Measurements from ENCODE around the gene OSTF1.
A peak's percentile ranks its signal among the peaks of the same experiment; 100 is the strongest.

The OSTF1 gene

GRCh38 chr9:75109210-75109839 lies 21.0 kb downstream of the OSTF1 start:
- FAIRE-seq, result no peak
- DNase-seq (ENCODE audit: insufficient read length, low spot score), result no peak
- TF ChIP-seq POU2F2 (IDR thresholded peaks at IDR 0.05; ENCODE audit: low read depth, low read length) (no peak), TAF1 (IDR thresholded peaks at IDR 0.05; ENCODE audit: low read depth, low read length) (no peak), POLR2AphosphoS5 (IDR thresholded peaks at IDR 0.05; ENCODE audit: low read depth, low read length) (no peak), PAX5 (IDR thresholded peaks at IDR 0.05; ENCODE audit: insufficient read depth, low read length, severe bottlenecking) (no peak), SPI1 (IDR thresholded peaks at IDR 0.05; ENCODE audit: low read depth, low read length) (no peak), POLR2A (IDR thresholded peaks at IDR 0.05; ENCODE audit: low read depth, low read length) (no peak)

GRCh38 chr9:75111019-75111622 lies 22.8 kb downstream of the OSTF1 start:
- DNase-seq (ENCODE audit: insufficient read length, low spot score) (no peak), FAIRE-seq (no peak)

GRCh38 chr9:75112789-75113188 lies 24.5 kb downstream of the OSTF1 start:
- FAIRE-seq, result no peak
- TF ChIP-seq PAX5 (IDR thresholded peaks at IDR 0.05; ENCODE audit: insufficient read depth, low read length, severe bottlenecking) (no peak), SPI1 (IDR thresholded peaks at IDR 0.05; ENCODE audit: low read depth, low read length) (no peak), TAF1 (IDR thresholded peaks at IDR 0.05; ENCODE audit: low read depth, low read length) (no peak), POLR2A (IDR thresholded peaks at IDR 0.05; ENCODE audit: low read depth, low read length) (no peak), POLR2AphosphoS5 (IDR thresholded peaks at IDR 0.05; ENCODE audit: low read depth, low read length) (no peak), POU2F2 (IDR thresholded peaks at IDR 0.05; ENCODE audit: low read depth, low read length) (no peak)
- no peak for DNase-seq (ENCODE audit: insufficient read length, low spot score)

More at GRCh38 chr9:75111019-75111622, 22.8 kb downstream of the OSTF1 start:
- no peak for TF ChIP-seq POU2F2 (IDR thresholded peaks at IDR 0.05; ENCODE audit: low read depth, low read length)
- TF ChIP-seq TAF1 (IDR thresholded peaks at IDR 0.05; ENCODE audit: low read depth, low read length), result no peak
- no peak for TF ChIP-seq POLR2AphosphoS5 (IDR thresholded peaks at IDR 0.05; ENCODE audit: low read depth, low read length)

GRCh38 chr9:75116306-75116705 lies 28.0 kb downstream of the OSTF1 start:
- TF ChIP-seq PAX5 (IDR thresholded peaks at IDR 0.05; ENCODE audit: insufficient read depth, low read length, severe bottlenecking) (no peak), POLR2A (IDR thresholded peaks at IDR 0.05; ENCODE audit: low read depth, low read length) (no peak), SPI1 (IDR thresholded peaks at IDR 0.05; ENCODE audit: low read depth, low read length) (no peak)
- FAIRE-seq (no peak), DNase-seq (ENCODE audit: insufficient read length, low spot score) (no peak)

GRCh38 chr9:75117564-75117963 lies 29.2 kb downstream of the OSTF1 start:
- DNase-seq (ENCODE audit: insufficient read length, low spot score) (no peak), FAIRE-seq (no peak)
- TF ChIP-seq POU2F2 (IDR thresholded peaks at IDR 0.05; ENCODE audit: low read depth, low read length) (no peak), SPI1 (IDR thresholded peaks at IDR 0.05; ENCODE audit: low read depth, low read length) (no peak), TAF1 (IDR thresholded peaks at IDR 0.05; ENCODE audit: low read depth, low read length) (no peak), POLR2AphosphoS5 (IDR thresholded peaks at IDR 0.05; ENCODE audit: low read depth, low read length) (no peak), POLR2A (IDR thresholded peaks at IDR 0.05; ENCODE audit: low read depth, low read length) (no peak), PAX5 (IDR thresholded peaks at IDR 0.05; ENCODE audit: insufficient read depth, low read length, severe bottlenecking) (no peak)

GRCh38 chr9:75120686-75121085 lies 32.4 kb downstream of the OSTF1 start:
- no peak for FAIRE-seq
- no peak for DNase-seq (ENCODE audit: insufficient read length, low spot score)
- no peak for TF ChIP-seq POU2F2 (IDR thresholded peaks at IDR 0.05; ENCODE audit: low read depth, low read length)
- no peak for TF ChIP-seq POLR2AphosphoS5 (IDR thresholded peaks at IDR 0.05; ENCODE audit: low read depth, low read length)
- TF ChIP-seq TAF1 (IDR thresholded peaks at IDR 0.05; ENCODE audit: low read depth, low read length), result no peak
- no peak for TF ChIP-seq PAX5 (IDR thresholded peaks at IDR 0.05; ENCODE audit: insufficient read depth, low read length, severe bottlenecking)
- no peak for TF ChIP-seq SPI1 (IDR thresholded peaks at IDR 0.05; ENCODE audit: low read depth, low read length)
- TF ChIP-seq POLR2A (IDR thresholded peaks at IDR 0.05; ENCODE audit: low read depth, low read length), result no peak

GRCh38 chr9:75121914-75122558 lies 33.7 kb downstream of the OSTF1 start:
- no peak for TF ChIP-seq POU2F2 (IDR thresholded peaks at IDR 0.05; ENCODE audit: low read depth, low read length)
- no peak for TF ChIP-seq PAX5 (IDR thresholded peaks at IDR 0.05; ENCODE audit: insufficient read depth, low read length, severe bottlenecking)
- TF ChIP-seq POLR2AphosphoS5 (IDR thresholded peaks at IDR 0.05; ENCODE audit: low read depth, low read length), result no peak
- no peak for TF ChIP-seq POLR2A (IDR thresholded peaks at IDR 0.05; ENCODE audit: low read depth, low read length)
- TF ChIP-seq TAF1 (IDR thresholded peaks at IDR 0.05; ENCODE audit: low read depth, low read length), result no peak
- TF ChIP-seq SPI1 (IDR thresholded peaks at IDR 0.05; ENCODE audit: low read depth, low read length), result no peak
- FAIRE-seq, result no peak
- no peak for DNase-seq (ENCODE audit: insufficient read length, low spot score)

GRCh38 chr9:75123696-75124095 lies 35.4 kb downstream of the OSTF1 start:
- TF ChIP-seq POU2F2 (IDR thresholded peaks at IDR 0.05; ENCODE audit: low read depth, low read length), result no peak
- no peak for TF ChIP-seq POLR2AphosphoS5 (IDR thresholded peaks at IDR 0.05; ENCODE audit: low read depth, low read length)
- TF ChIP-seq POLR2A (IDR thresholded peaks at IDR 0.05; ENCODE audit: low read depth, low read length), result no peak
- TF ChIP-seq PAX5 (IDR thresholded peaks at IDR 0.05; ENCODE audit: insufficient read depth, low read length, severe bottlenecking), result no peak
- TF ChIP-seq SPI1 (IDR thresholded peaks at IDR 0.05; ENCODE audit: low read depth, low read length), result no peak
- TF ChIP-seq TAF1 (IDR thresholded peaks at IDR 0.05; ENCODE audit: low read depth, low read length), result no peak
- DNase-seq (ENCODE audit: insufficient read length, low spot score), result no peak
- no peak for FAIRE-seq

- peak; percentile 28 for FAIRE-seq
- no peak for DNase-seq (ENCODE audit: insufficient read length, low spot score)
- TF ChIP-seq TAF1 (IDR thresholded peaks at IDR 0.05; ENCODE audit: low read depth, low read length) (no peak), POLR2AphosphoS5 (IDR thresholded peaks at IDR 0.05; ENCODE audit: low read depth, low read length) (no peak), POU2F2 (IDR thresholded peaks at IDR 0.05; ENCODE audit: low read depth, low read length) (no peak), SPI1 (IDR thresholded peaks at IDR 0.05; ENCODE audit: low read depth, low read length) (no peak)
Observed at GRCh38 chr9:75128535-75128934, 40.2 kb downstream of the OSTF1 start.
